K562 (cell line): ENCODE data around the gene RPUSD2. TPM values are rescaled to one million over a fixed set of nuclear protein-coding genes. Genes with fewer than 3 reads are reported as not detected.

Experiments used
- ATAC-seq: fragments of 200-7000 bp; cut with Tn5 transposase; 3 replicates; pipeline ENCODE4 v1.9.1; 2020; ENCODE audit warnings: moderate library complexity
- BruUV-seq: library from RNA; stranded (reverse); fragments of 400-500 nt; replicated peaks from 2 replicates; lab custom pipeline; 2021; lab: Mats Ljungman, UMichigan
- CTCF ChIA-PET: fragments of 300-600 bp; formaldehyde crosslinking; extraction: SDS; loops from one replicate; lab custom pipeline; 2021; ENCODE audit warnings: low intra/inter-chr PET ratio; lab: Yijun Ruan, JAX
- POLR2A ChIA-PET: fragments of 300-600, 350-650 bp; sonication (Branson Sonifier 250); formaldehyde crosslinking; extraction: SDS; loops from one replicate; lab custom pipeline; 2021; ENCODE audit warnings: antibody characterized with exemption, inconsistent platforms; lab: Yijun Ruan, JAX
- DNase-seq, 4 experiments: peaks; one replicate each; pipeline versions ENCODE4 v3.0.0 to v3.0.0-alpha.2; 2011 to 2018; ENCODE audit warnings: low spot score in 3 of 4, mixed read lengths in 3 of 4; ENCODE audit errors: extremely low read depth in 1 of 4
- FAIRE-seq: peaks from 2 replicates; lab custom pipeline; 2011; peaks lifted over from hg19 to GRCh38; lab: Jason Lieb, UNC
- H2AFZ ChIP-seq: 2 replicates; pipeline ENCODE4 v1.6.0; 2011; ENCODE audit warnings: low read depth, low read length, control low read depth, inconsistent platforms
- H3K27ac ChIP-seq: fragments of 200-600 bp; 3 replicates; pipeline ENCODE4 v1.8.0; 2011; ENCODE audit warnings: low read depth, mild to moderate bottlenecking, control low read depth, inconsistent platforms, low read length, moderate library complexity, mixed read lengths; ENCODE audit errors: extremely low read depth
- H3K27me3 ChIP-seq, 2 experiments: fragments of 300-600 bp in 1 of 2; 2 replicates in 1 of 2; 3 replicates in 1 of 2; pipeline versions ENCODE4 v1.6.0 to v1.8.0; 2011; ENCODE audit warnings: inconsistent platforms in 2 of 2, low read length in 2 of 2, mild to moderate bottlenecking in 1 of 2, mixed read lengths in 1 of 2, moderate library complexity in 1 of 2; ENCODE audit not compliant: control insufficient read depth in 2 of 2, insufficient read depth in 2 of 2
- H3K36me3 ChIP-seq: fragments of 300-600 bp; 3 replicates; pipeline ENCODE4 v1.8.0; 2011; ENCODE audit warnings: mild to moderate bottlenecking, low read length, inconsistent platforms; ENCODE audit not compliant: control insufficient read depth, insufficient read depth
- H3K4me1 ChIP-seq, 2 experiments: fragments of 200-600 bp in 1 of 2; replicated peaks in 1 of 2; 2 replicates in 1 of 2; 3 replicates in 1 of 2; pipeline versions ENCODE4 v1.5.1 to v1.8.0; 2011; ENCODE audit warnings: inconsistent platforms in 2 of 2, low read length in 2 of 2, mild to moderate bottlenecking in 1 of 2, mixed read lengths in 1 of 2, moderate library complexity in 1 of 2; ENCODE audit not compliant: control insufficient read depth in 2 of 2, insufficient read depth in 2 of 2
- H3K4me2 ChIP-seq: 2 replicates; pipeline ENCODE4 v1.6.1; 2011; ENCODE audit warnings: low read length, control low read depth, inconsistent platforms, mixed read lengths; ENCODE audit not compliant: insufficient read depth
- H3K4me3 ChIP-seq: fragments of 200-600 bp; sonication (generic), shearing (Covaris generic); 2 replicates; pipeline ENCODE4 v1.5.1; 2016; ENCODE audit warnings: control low read depth, inconsistent platforms
- H3K79me2 ChIP-seq: fragments of 200-600 bp; 3 replicates; pipeline ENCODE4 v1.8.0; 2011; ENCODE audit warnings: low read length, inconsistent platforms; ENCODE audit not compliant: control insufficient read depth, insufficient read depth
- H3K9ac ChIP-seq, 2 experiments: 2 replicates each; pipeline versions ENCODE4 v1.6.0 to v1.6.1; 2011; ENCODE audit warnings: low read depth in 2 of 2, low read length in 2 of 2, control low read depth in 1 of 2, inconsistent platforms in 1 of 2, mild to moderate bottlenecking in 1 of 2, mixed read lengths in 1 of 2; ENCODE audit not compliant: insufficient read depth in 1 of 2
- H3K9me1 ChIP-seq: one replicate; pipeline ENCODE4 v1.6.0; 2011; ENCODE audit warnings: inconsistent platforms, mild to moderate bottlenecking, low read length, moderate library complexity; ENCODE audit not compliant: control insufficient read depth, insufficient read depth
- H3K9me3 ChIP-seq: replicated peaks from 2 replicates; pipeline ENCODE4 v1.5.1; 2011; ENCODE audit warnings: low read depth, low read length, inconsistent platforms; ENCODE audit not compliant: control insufficient read depth, insufficient read depth
- H4K20me1 ChIP-seq: replicated peaks from 2 replicates; pipeline ENCODE4 v1.6.1; 2011; ENCODE audit warnings: low read length, inconsistent platforms, mixed read lengths; ENCODE audit not compliant: control insufficient read depth, insufficient read depth
- AFF4 ChIP-seq: sonication (generic); formaldehyde crosslinking; IDR thresholded peaks from 2 replicates; pipeline ENCODE4 v1.8.0; 2023; ENCODE audit warnings: mild to moderate bottlenecking, missing genetic modification reagents
- ATF3 ChIP-seq, 2 experiments: fragments of 450-650 bp in 1 of 2; sonication (generic) in 1 of 2; formaldehyde crosslinking in 1 of 2; IDR thresholded peaks in 1 of 2; conservative IDR thresholded peaks in 1 of 2; 2 replicates each; pipeline versions ENCODE4 v1.6.1 to v1.8.1; 2016 to 2023; ENCODE audit warnings: mild to moderate bottlenecking in 2 of 2, moderate library complexity in 2 of 2, inconsistent platforms in 1 of 2, missing genetic modification reagents in 1 of 2
- CEBPZ ChIP-seq: fragments of 150-350 bp; IDR thresholded peaks from 2 replicates; pipeline ENCODE4 v1.6.1; 2014; ENCODE audit warnings: low read depth, mild to moderate bottlenecking, low read length, borderline replicate concordance
- CGGBP1 ChIP-seq: fragments of 250-450 bp; sonication (Bioruptor Pico); IDR thresholded peaks from 2 replicates; pipeline ENCODE4 v1.9.0; 2021; ENCODE audit warnings: mild to moderate bottlenecking
- CXXC5 ChIP-seq: fragments of 250-450 bp; sonication (Bioruptor Pico); IDR thresholded peaks from 2 replicates; pipeline ENCODE4 v1.8.0; 2022; ENCODE audit warnings: inconsistent platforms, mild to moderate bottlenecking, moderate library complexity
- HMG20A ChIP-seq: fragments of 450-650 bp; formaldehyde crosslinking; conservative IDR thresholded peaks from 2 replicates; pipeline ENCODE4 v1.4.0; 2020; ENCODE audit warnings: mild to moderate bottlenecking, mixed read lengths
- PML ChIP-seq: IDR thresholded peaks from 2 replicates; pipeline ENCODE4 v1.6.1; 2012; ENCODE audit warnings: low read length, inconsistent platforms
- PTRF ChIP-seq: fragments of 450-650 bp; IDR thresholded peaks from 2 replicates; pipeline ENCODE4 v1.6.1; 2016; ENCODE audit warnings: mild to moderate bottlenecking, missing genetic modification characterization, missing compliant biosample characterization
- TAF15 ChIP-seq: fragments of 200-400 bp; formaldehyde crosslinking; IDR thresholded peaks from 2 replicates; pipeline ENCODE4 v1.6.1; 2017; ENCODE audit warnings: mild to moderate bottlenecking, low read depth, low read length, moderate library complexity
- TEAD4 ChIP-seq, 2 experiments: sonication (generic) in 1 of 2; formaldehyde crosslinking in 1 of 2; IDR thresholded peaks; 2 replicates each; pipeline versions ENCODE4 v1.6.1 to v1.8.0; 2012 to 2022; ENCODE audit warnings: borderline replicate concordance in 1 of 2, inconsistent platforms in 1 of 2, low read length in 1 of 2, mild to moderate bottlenecking in 1 of 2, missing genetic modification reagents in 1 of 2
- ZEB2 ChIP-seq: fragments of 450-650 bp; IDR thresholded peaks from 2 replicates; pipeline ENCODE4 v1.6.1; 2016
- ZNF347 ChIP-seq: fragments of 450-650 bp; formaldehyde crosslinking; IDR thresholded peaks from 2 replicates; pipeline ENCODE4 v1.4.0; 2020; ENCODE audit warnings: low read depth, mild to moderate bottlenecking, moderate library complexity
- ZNF778 ChIP-seq: fragments of 450-650 bp; formaldehyde crosslinking; IDR thresholded peaks from 2 replicates; pipeline ENCODE4 v1.4.0; 2020; ENCODE audit warnings: mild to moderate bottlenecking, moderate library complexity
- WGBS: fragments of 100-300 bp; shearing (Covaris generic); methylation state at CpG from one replicate; pipeline ENCODE4 v1.1.6; 2016; ENCODE audit warnings: low coverage, mixed read lengths; ENCODE audit not compliant: insufficient coverage; ENCODE audit errors: missing lambda C conversion rate; 5-methylcytosine and 5-hydroxymethylcytosine counted together
- in situ Hi-C: fragments of 300-500 bp; cut with MboI; formaldehyde crosslinking; loops from 4 replicates; pipeline ENCODE4 v1.15.0; 2018; ENCODE audit warnings: inconsistent platforms, mixed read lengths
- intact Hi-C: fragments of 100-400 bp; cut with micrococcal nuclease; formaldehyde crosslinking; loops from 2 replicates; pipeline ENCODE4 v1.14.2; 2022
- polyA plus RNA-seq, 8 experiments: library from polyadenylated mRNA; depleted of rRNA in 4 of 8; stranded (reverse) in 5 of 8; unstranded in 3 of 8; fragments of >200 nt; fragmentation: Nextera tagmentation in 2 of 8; fragmentation: Illumina TruSeq in 1 of 8; extraction: Ambion mirVana in 2 of 8; extraction: Trizol in 1 of 8; gene quantifications; 2 replicates each; pipeline versions ENCODE4 v1.2.1 to v1.2.3, GENCODE V29; 2011 to 2014; ENCODE audit warnings: inconsistent platforms in 1 of 8, missing spikeins in 1 of 8
- total RNA-seq, 7 experiments: library from RNA; depleted of rRNA in 6 of 7; stranded (reverse); fragments of >200 nt in 6 of 7; fragmentation: Illumina TruSeq in 2 of 7; extraction: Trizol in 2 of 7; gene quantifications; 2 replicates each; pipeline versions ENCODE4 v1.2.1 to v1.2.3, GENCODE V29; 2011 to 2021; ENCODE audit warnings: low replicate concordance in 1 of 7

The RPUSD2 gene
- total and polyA plus RNA-seq, 9 of the 15 experiments (the other 6 are each of a cell fraction or from before 2014, with no cell fraction given), result 3.7 to 30.2 (median 14.3) TPM

GRCh38 chr15:40562691-40563090 is 6.4 kb upstream of the RPUSD2 start:
- H3K36me3 ChIP-seq, result peaks cover 21% of the 10 kb centered on the region
- no peaks in the 10 kb centered on the region for H3K9me3 ChIP-seq
- H3K4me2 ChIP-seq, result peak overlapping the region; percentile 21; the same call in 1 of the 2 replicates
- WGBS, result 87% methylated on average over 2 of the region's 2 CpGs
- FAIRE-seq, result no peak
- CTCF ChIA-PET, result no interaction called here
- H3K9me1 ChIP-seq, result no peaks in the 10 kb centered on the region
- peaks cover 42% of the 10 kb centered on the region for H3K79me2 ChIP-seq
- no peak overlapping the region for H3K4me3 ChIP-seq
- no peaks in the 10 kb centered on the region for H3K27me3 ChIP-seq
- H3K4me1 ChIP-seq, result peaks cover 22 to 30% of the 10 kb centered on the region in 2 experiments; a peak in 4 of 5 replicates
- no peak for ATAC-seq
- intact Hi-C loops (loop anchor here (10.0 kb wide), 1 partner anchor 192 kb away; the partner anchor contains the start of gene RMDN3), in situ Hi-C loops (no loop called here)
- POLR2A ChIA-PET, result interaction anchor here (0.5 kb wide), 1 partner anchor 366 kb away, joined by 5 read pairs; no protein-coding TSS in a partner anchor
- H3K9ac ChIP-seq, result peak overlapping the region in 1 of 2 experiments; percentile 40; a peak in 1 of 4 replicates
- no peak overlapping the region for H3K27ac ChIP-seq
- no peak for TF ChIP-seq CGGBP1 (CRISPR knock-in tag)
- TF ChIP-seq TEAD4 (IDR thresholded peaks at IDR 0.05; ENCODE audit: low read length), result no peak
- no peak for TF ChIP-seq TEAD4 (CRISPR knock-in tag; IDR thresholded peaks at IDR 0.05; ENCODE audit: borderline replicate concordance)
- TF ChIP-seq AFF4, result no peak
- no peak for TF ChIP-seq ATF3 (IDR thresholded peaks at IDR 0.05)
- TF ChIP-seq ATF3 (CRISPR knock-in tag; conservative IDR thresholded peaks at IDR 0.05), result no peak
- no peak for TF ChIP-seq PTRF (tag)
- TF ChIP-seq ZNF347 (CRISPR knock-in tag), result no peak
- no peak for TF ChIP-seq CXXC5 (CRISPR knock-in tag)
- no peak for TF ChIP-seq HMG20A (CRISPR knock-in tag)
- no peak for TF ChIP-seq ZNF778
- TF ChIP-seq PML, result no peak
- TF ChIP-seq TAF15, result no peak
- TF ChIP-seq CEBPZ, result no peak
- no peak for TF ChIP-seq ZEB2
- no peak for DNase-seq
- no peaks in the 10 kb centered on the region for H4K20me1 ChIP-seq
- H2AFZ ChIP-seq, result no peak overlapping the region
- no TSS peak for BruUV-seq
